A549 treated with CORT108297 at 1 μM for 4 hours (cell line): ENCODE results near the gene OR2J3. TPM values are rescaled to one million over a fixed set of nuclear protein-coding genes. Genes with fewer than 3 reads are reported as not detected.

Source experiments
- total RNA-seq: library from RNA; stranded (reverse); fragments of 200-300 nt; extraction: Qiagen RNA extraction; gene quantifications from 5 replicates; pipeline ENCODE4 v1.2.3, GENCODE V29; 2022

The OR2J3 gene
- total RNA-seq: not detected in 5 replicates

DNA sequence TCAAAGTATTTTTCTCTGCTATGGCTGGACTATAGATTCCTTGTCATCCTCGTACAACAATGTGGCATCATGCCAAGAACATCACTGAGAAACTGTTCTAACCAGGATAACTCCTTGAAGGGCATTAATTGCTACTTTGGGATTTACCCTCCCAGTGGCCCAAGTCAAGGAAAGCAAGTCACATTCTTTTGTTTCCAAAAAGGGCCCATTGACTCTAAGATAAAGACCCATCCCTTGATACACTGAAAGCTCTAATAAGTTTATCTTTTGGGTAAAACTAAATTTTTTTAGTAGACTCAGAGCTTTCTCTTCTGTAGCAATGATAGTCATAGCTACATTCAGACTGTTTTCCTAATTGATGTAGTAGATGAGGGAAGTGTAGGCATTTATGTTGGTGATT lies at the start of gene OR2J3:
OR2J3 (plus strand) TSS at position 301 of the 400 bp plus-strand sequence. CDS start 3,833 bp downstream, outside the sequence.

DNA sequence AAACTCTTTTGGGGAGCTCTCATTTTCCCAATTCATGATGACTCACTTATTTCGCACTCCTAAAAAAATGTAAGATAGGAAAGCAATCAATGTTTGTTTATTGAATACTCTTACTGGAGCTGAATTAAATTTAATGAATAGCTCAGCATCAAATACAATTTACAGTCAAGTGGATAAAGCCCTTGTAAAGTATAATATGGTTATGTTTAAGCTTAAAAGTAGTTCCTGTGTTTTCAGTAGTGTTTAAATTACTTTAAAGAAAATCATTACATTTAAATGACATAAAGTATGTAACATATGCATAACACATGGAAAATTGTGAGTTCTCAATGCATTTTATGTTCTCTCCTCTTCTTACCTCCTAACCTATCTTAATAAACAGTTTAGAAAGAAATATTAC lies 20.6 kb upstream of the OR2J3 start, which contains the start of gene OR2B3:
OR2B3 (minus strand) TSS at position 101 of the 400 bp plus-strand sequence; CDS start at position 36, 65 bp downstream.

DNA sequence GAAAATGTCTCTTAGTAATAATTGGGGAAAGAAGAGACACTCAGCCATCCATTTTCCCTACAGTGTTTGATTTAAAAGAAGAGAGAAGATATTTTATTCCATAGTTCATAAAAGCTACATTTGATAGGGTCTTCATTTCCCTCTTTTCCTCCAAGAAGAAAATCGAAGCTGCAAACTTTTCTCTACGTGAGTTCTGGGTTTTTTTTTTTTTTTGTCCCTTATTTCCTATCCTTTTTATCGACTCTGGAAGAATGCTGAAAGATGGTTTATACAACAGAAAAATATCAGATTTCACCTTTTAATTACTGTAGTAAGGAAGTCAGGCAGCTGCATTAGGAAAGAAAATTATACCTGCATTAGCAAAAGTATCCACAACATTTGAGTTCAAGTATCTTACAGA lies 8.7 kb upstream of the OR2J3 start, which contains the start of gene OR2J1:
OR2J1 (plus strand) TSS at position 301 of the 400 bp plus-strand sequence. CDS start 1,453 bp downstream, outside the sequence.

Other genes starting within 250 kb of the OR2J3 start
- 35.3 to 47.8 TPM (median 43.5 TPM) in 5 replicates for gene TRIM27, start 184.1 kb upstream of the OR2J3 start, total RNA-seq
- gene ZNF311, start 102.7 kb upstream of the OR2J3 start, total RNA-seq: 0.07 to 0.21 TPM (median 0.18 TPM) in 5 replicates
- not detected in 5 replicates for gene OR2W1, start 62.9 kb upstream of the OR2J3 start, total RNA-seq
- not detected in 5 replicates for gene OR2B3, start 20.7 kb upstream of the OR2J3 start, total RNA-seq
- not detected in 5 replicates for gene OR2J1, start 8.6 kb upstream of the OR2J3 start, total RNA-seq
- gene OR2J2, start 62.8 kb downstream of the OR2J3 start, total RNA-seq: not detected in 5 replicates
- not detected in 5 replicates for gene OR14J1, start 193.6 kb downstream of the OR2J3 start, total RNA-seq